K562 (cell line): ENCODE data around the gene PTH1R.

ENCODE experiments used
- CBX1 ChIP-seq: sonication (generic); IDR thresholded peaks from 2 replicates; pipeline ENCODE4 v1.6.1; 2016; ENCODE audit warnings: antibody characterized with exemption, low read depth, mild to moderate bottlenecking
- CHD2 ChIP-seq: IDR thresholded peaks from 2 replicates; pipeline ENCODE4 v1.6.1; 2011; ENCODE audit warnings: low read depth, low read length
- EZH2 ChIP-seq: IDR thresholded peaks from 2 replicates; pipeline ENCODE4 v1.6.1; 2012; ENCODE audit warnings: low read depth, mild to moderate bottlenecking, inconsistent platforms, low read length, borderline replicate concordance
- FOXP1 ChIP-seq: sonication (generic); formaldehyde crosslinking; IDR thresholded peaks from 2 replicates; pipeline ENCODE4 v1.8.0; 2022; ENCODE audit warnings: mild to moderate bottlenecking, missing genetic modification reagents
- POLR2A ChIP-seq: fragments of 450-650 bp; conservative IDR thresholded peaks from 2 replicates; pipeline ENCODE4 v1.6.1; 2016
- SP2 ChIP-seq: IDR thresholded peaks from 2 replicates; pipeline ENCODE4 v1.6.1; 2011; ENCODE audit warnings: mild to moderate bottlenecking, low read depth, low read length, moderate library complexity; ENCODE audit not compliant: poor library complexity, severe bottlenecking; ENCODE audit errors: extremely low read depth
- SRSF9 ChIP-seq: fragments of 200-400 bp; formaldehyde crosslinking; IDR thresholded peaks from 2 replicates; pipeline ENCODE4 v1.6.1; 2017; ENCODE audit warnings: low read depth, low read length, borderline replicate concordance
- ZNF354B ChIP-seq: fragments of 250-450 bp; sonication (Bioruptor Pico); IDR thresholded peaks from 2 replicates; pipeline ENCODE4 v1.4.0; 2020
- TF ChIP-seq, protein P1 (sequence below), 3 experiments: IDR thresholded peaks in 2 of 3; conservative IDR thresholded peaks in 1 of 3; 2 replicates each; pipeline ENCODE4 v1.5.1; 2011 to 2012; ENCODE audit warnings: low read length in 3 of 3, mild to moderate bottlenecking in 3 of 3, control low read depth in 2 of 3, improper control_type of control experiment in 1 of 3, inconsistent platforms in 1 of 3, low read depth in 1 of 3, mixed read lengths in 1 of 3, moderate library complexity in 1 of 3; ENCODE audit not compliant: insufficient read depth in 2 of 3
- TF ChIP-seq, protein P2 (sequence below): fragments of 450-650 bp; conservative IDR thresholded peaks from 2 replicates; pipeline ENCODE4 v1.6.1; 2016; ENCODE audit warnings: missing genetic modification characterization, low read depth, mild to moderate bottlenecking, control low read depth, missing compliant biosample characterization

DNA sequence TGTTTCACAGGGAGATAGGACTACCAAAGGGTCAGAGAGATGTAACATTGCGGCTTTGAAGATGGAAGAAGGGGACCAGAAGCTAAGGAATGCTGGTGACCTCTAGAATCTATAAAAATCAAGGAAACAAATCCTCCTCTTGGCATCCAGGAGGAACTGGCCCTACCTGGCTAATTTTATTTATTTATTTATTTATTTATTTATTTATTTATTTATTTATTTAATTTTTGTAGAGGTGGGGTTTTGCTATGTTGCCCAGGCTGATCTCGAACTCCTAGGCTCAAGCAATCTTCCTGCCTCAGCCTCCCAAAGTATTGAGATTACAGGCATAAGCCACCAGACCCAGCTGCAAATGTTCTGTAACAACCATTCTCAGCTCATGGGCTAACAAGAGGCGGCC lies 34.0 kb upstream of the PTH1R start:
- TF ChIP-seq CBX1 (no peak), SRSF9 (no peak), FOXP1 (CRISPR knock-in tag) (no peak), POLR2A (no peak), ZNF354B (CRISPR knock-in tag) (no peak), SP2 (no peak), EZH2 (no peak), CHD2 (no peak)
- TF ChIP-seq, protein P1, sequence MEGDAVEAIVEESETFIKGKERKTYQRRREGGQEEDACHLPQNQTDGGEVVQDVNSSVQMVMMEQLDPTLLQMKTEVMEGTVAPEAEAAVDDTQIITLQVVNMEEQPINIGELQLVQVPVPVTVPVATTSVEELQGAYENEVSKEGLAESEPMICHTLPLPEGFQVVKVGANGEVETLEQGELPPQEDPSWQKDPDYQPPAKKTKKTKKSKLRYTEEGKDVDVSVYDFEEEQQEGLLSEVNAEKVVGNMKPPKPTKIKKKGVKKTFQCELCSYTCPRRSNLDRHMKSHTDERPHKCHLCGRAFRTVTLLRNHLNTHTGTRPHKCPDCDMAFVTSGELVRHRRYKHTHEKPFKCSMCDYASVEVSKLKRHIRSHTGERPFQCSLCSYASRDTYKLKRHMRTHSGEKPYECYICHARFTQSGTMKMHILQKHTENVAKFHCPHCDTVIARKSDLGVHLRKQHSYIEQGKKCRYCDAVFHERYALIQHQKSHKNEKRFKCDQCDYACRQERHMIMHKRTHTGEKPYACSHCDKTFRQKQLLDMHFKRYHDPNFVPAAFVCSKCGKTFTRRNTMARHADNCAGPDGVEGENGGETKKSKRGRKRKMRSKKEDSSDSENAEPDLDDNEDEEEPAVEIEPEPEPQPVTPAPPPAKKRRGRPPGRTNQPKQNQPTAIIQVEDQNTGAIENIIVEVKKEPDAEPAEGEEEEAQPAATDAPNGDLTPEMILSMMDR (IDR thresholded peaks at IDR 0.05 in 2 of 3, conservative IDR thresholded peaks at IDR 0.05 in 1 of 3; ENCODE audit: insufficient read depth in 2 of 3, low read depth in 1 of 3, low read length in 3 of 3), result no peak
- TF ChIP-seq, protein P2, sequence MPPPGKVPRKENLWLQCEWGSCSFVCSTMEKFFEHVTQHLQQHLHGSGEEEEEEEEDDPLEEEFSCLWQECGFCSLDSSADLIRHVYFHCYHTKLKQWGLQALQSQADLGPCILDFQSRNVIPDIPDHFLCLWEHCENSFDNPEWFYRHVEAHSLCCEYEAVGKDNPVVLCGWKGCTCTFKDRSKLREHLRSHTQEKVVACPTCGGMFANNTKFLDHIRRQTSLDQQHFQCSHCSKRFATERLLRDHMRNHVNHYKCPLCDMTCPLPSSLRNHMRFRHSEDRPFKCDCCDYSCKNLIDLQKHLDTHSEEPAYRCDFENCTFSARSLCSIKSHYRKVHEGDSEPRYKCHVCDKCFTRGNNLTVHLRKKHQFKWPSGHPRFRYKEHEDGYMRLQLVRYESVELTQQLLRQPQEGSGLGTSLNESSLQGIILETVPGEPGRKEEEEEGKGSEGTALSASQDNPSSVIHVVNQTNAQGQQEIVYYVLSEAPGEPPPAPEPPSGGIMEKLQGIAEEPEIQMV, result no peak
